SKM-1 treated with dmso at 0.1 percent for 144 hours (cell line): ENCODE data around the gene GPRIN2.

ENCODE experiments used
- DNase-seq: peaks from one replicate; lab custom pipeline; 2025; ENCODE audit not compliant: unreplicated experiment; lab: John Stamatoyannopoulos, UW

Gene GPRIN2

DNA sequence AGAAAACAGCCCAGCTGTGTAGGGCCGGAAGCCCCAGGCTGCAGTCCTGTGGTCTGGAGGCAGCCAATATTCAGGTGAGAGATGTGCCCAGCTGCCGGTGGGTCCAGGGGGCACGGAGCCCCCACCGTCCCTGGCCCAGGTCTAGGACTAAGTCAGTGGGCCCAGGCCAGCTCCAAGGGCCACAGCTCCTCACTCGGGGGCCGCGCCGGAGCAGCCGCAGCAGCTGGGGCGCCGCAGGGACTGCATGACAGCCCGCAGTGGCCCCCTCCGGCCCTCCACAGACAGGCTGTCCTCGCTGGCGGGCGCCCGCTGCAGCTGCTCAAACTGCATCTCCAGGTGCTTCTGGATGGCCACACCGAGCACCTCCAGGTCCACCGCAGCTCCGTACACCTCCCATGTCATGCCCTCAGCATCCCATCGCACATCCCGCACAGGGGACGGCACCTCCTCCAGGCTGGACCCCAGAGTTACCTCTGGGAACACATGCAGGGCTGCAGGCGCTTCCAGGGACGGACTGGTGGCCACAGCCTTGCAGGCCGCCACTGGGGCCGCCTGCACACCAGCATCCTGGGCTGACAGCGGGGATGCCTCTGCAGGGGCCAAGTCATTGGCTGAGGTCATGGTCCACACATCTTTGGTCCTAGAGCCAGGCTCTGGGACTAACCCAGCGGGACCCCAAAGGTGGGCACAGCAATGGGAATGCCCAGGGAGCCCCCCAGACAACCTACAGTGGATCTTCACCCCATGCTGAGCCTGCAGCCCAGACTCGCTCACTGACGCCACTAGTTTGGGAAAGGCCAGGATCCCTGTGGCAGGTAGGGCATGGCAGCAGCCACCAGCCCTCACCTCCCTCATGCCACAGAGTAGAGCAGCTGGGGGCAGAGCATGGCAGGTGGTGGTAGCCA is 7.0 kb downstream of the GPRIN2 start:
- no peak for DNase-seq

DNA sequence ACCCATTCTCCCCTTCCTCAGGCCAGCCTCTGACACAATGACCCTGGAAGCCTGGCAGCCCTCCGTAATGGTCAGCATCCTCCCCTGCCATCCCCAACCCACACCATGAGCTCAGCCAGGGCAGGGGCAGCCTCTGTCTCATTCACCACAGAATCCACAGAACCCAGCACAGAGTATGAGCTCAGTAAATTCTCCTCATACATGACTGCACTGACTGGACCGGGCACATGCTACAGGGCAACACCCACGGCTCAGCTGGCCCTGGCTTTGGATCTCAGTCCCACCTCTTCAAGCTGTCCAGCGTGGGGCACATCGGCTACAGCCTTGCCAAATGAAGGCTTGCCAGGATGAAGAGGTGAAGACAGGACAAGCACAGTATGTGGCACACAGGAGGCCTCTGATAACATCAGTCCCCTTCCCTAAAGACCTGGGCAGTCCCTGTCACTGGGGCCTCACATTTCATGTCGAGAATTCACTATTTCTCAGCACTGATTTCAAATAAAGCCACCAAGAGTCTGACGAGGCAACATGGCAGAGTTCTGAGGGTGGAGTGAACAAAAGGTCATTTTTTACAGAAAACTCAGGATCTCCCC is 7.9 kb downstream of the GPRIN2 start:
- DNase-seq = no peak

DNA sequence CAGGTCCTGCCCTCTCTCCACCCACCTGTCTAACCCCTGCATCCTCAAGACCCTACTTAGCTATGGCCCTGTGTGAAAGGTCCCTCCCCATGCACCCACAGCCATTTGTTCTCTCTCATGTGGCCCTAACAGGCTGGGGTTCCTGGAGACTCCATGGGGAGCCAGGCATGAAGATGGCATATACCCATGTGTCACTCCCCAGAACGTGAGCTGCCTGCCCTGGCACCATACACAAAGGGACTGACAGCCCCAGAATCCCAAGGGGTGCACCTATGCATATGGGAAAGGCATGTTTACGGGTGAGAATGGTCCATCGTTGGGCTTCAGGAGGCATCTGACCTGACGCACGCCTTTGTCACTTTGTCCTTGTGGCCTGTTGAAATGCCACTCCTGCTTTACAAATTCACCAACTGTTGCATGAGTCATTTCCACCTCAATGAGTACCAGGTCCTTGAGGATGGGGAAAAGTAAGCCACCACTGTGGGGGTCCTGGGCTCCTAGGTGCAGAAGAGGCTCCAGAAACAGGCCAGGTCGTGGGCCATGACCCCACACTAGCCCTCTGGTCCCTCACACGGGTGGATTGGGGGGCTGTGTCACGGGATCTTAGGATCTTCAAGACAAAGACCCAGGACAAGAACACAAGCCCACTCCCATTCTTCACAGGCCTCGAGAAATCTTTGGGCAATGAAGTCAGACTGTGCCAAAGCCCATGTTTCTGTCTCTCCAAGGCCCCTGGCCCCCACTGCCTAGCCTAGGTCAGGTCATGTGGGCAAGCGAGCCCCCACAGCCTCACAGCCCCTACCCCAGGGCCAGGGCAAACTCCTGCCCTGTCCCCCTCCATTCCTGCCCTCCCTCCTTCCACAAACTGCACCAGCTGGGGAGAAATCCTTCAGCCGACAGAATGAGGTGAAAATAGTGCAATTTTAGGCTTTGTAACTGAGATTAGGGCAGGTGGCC is 8.6 kb downstream of the GPRIN2 start:
- DNase-seq = no peak

DNA sequence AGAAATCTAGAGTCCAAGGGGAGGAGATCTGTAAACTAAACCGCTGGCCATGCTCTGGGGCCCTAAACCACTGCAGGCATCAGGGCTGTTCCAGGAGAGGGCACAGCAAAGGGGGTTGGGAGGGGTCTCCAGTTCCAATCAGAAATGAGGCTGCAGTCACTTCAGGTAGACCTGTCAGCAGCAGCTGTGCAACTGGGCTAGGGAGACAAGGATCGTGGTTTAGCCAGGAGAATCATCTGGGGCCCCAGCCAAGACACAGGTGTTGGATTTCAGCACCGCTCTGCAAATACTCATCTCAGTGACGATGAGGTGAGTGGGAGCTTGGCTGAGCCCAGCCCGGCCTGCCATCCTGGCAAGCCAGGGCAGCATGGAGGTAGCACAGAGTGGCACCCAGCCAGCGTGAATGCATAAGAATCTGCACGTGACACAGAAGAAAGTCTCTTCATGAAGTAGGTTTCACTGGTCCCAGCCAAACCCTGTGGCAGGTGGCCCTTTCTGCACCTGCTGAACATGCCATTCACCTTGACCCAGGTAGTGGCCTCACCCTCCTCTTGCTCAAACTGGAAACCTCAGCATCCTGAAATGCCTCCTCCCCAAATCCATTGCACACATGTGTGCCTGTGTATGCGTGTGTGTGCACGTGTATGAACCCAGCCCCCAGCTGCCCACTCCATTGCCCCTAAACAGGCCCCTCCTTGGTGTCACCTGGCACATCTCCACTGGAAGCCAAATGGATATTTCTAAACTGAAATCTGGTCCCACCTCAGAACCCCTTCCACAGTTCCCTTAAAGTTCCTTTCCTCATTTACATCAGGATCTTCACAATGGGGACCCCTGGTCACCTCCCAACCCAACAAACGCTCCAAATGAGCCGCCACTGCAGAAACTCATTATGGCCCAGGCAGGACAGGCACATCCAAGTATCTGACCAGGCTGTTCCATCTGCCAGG is 9.6 kb downstream of the GPRIN2 start:
- DNase-seq = no peak

DNA sequence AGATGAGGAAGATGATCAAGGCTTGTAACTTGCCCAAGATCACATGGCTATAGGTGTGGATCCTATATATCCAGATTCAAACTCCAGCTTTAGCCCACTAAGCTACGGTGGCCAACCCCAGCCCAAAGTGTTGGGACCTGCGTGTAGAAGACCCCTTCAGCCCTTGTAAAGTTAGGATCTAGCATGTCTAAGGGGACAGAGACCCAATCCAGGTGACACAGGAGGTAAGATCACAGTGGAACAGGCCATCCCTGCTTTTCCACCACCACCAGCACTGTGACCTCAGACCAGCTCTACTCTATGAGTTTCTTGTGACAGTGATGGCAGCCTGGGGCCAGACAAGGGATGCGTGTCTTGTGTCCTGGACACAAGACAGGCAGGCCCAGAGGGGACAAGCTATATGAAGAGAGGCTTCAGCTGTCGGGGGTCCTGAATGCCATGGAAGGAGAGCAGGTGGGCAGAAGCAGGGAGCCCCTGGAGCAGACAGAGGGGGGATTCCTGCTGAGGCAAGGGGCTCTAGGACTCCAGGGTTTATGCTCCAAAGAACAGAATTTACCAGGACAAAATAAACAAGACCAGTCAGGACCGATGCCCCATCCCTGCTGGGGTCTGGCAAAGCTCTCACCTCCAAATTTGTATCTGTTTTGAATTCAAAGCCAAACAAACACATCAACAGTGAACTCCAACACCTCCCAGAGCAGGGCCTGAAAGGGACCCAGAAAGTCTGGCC is 10.4 kb downstream of the GPRIN2 start:
- no peak for DNase-seq

DNA sequence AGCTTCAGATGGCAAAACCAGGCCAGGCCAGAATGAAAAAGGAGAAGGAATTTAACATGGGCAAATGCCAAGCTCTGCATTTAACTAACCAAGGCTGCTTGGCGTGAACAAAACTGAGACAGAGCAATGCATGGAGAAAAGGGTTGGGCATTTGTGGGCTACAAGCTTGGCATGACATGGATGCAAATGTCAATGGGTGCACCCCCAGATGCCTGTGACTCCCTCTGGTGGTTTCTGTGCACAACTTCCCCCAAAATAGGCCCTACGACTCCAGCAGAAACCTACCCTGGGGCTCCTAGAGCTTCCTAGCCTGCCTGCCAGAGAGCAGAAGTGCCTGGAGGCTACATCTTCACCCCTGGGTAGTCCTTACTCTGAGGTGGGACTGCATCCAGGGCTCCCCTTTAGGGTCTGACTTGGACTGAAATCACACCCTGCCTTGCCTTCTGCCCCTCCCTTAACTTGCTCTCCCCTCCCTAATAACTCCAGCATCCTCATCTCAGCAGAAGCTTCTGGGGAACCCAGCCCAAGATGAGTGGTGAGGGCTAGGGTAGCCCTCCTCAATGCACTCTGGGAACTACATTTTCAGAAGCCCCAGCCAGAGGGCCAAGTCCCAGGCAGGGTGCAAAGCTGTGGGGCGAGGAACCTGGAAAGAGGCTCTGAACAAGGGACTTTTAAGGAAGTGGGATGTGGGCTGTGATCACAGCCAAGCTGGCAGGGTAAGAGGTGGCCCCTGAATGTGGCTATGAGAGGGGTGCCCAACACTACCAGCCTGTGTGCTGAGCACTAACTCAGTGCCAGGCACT is 11.3 kb downstream of the GPRIN2 start:
- DNase-seq = peak; percentile 49

DNA sequence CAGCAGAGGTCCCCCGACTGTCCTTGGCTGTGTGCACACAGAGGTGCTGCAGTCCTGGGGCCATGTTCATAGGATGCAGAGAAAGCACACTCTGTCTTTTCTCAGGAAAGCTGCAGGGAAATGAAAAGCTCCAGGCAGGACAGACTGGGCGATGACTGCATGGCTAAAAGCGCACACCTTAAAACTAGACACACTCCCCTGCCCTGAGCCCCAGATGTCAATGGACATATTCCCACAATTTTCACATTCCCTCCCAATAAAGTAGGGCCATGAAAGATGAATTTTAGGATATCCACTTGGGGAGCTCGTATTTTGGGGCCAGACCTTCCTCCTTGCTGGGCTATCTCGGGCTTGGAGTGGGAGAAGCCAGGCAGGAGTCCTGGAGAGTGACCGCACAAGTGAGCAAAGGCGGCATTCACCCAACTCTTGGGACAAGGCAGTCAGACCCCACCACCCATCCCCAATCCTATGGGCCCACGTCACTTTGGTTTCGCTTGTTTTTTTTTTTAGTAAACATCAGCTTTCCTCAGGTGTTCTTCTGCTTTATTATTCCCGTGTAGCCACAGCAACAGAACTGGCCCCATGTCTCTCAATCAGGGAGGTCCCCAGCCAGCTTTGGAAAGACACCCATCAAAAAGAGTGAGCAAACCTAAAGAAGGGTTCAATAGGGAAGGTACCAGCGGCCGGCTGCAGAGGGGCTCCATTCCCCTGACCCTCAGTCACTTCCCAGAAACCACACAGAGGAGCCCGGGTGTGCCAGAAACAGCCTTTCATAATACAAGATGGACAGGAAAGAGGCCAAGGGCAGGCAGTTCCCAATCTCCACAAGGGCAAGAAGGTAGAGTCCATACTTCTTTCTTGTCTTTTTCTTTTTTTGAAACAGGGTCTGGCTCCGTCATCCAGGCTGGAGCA is 12.7 kb downstream of the GPRIN2 start:
- DNase-seq = no peak

DNA sequence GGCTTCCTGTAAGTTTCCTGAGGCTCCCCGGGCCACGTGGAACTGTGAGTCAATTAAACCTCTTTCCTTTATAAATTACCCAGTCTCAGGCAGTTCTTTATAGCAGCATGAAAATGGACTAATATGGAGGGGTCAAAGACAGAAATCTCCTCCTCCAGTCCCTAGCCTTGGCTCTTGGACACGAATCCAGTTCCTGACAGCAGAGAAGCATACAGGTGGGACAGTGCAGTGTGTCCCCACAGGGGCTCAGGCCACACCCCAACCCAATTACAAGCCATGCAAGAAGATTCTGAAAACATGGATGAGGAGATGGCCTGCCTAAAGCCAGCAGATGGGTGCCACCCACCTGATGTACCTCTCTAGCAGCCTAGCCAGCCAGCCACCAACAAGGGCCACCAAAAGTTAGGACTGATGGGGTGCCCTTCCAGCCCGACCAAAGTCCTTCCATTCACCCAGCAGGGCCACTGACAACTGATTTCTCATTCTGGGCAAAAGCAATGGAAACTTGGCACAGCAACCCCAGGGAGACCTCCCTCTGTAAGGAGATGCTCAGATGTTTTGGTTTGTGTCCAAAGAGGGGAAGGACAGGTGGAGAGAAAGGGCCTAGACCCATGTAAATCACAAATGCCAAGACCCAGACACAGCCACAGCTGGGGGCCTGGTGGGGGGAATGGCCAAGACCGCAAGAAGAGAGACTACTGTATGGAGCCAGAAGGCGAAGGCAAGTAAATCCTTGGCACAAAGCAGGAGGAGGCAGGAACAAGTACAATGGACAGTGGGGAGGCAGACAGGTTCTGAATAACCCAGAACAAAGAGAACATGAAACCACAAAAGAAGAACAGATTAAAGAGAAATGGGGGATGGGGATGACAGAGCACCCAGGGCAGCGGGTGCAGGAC is 13.6 kb downstream of the GPRIN2 start:
- no peak for DNase-seq

DNA sequence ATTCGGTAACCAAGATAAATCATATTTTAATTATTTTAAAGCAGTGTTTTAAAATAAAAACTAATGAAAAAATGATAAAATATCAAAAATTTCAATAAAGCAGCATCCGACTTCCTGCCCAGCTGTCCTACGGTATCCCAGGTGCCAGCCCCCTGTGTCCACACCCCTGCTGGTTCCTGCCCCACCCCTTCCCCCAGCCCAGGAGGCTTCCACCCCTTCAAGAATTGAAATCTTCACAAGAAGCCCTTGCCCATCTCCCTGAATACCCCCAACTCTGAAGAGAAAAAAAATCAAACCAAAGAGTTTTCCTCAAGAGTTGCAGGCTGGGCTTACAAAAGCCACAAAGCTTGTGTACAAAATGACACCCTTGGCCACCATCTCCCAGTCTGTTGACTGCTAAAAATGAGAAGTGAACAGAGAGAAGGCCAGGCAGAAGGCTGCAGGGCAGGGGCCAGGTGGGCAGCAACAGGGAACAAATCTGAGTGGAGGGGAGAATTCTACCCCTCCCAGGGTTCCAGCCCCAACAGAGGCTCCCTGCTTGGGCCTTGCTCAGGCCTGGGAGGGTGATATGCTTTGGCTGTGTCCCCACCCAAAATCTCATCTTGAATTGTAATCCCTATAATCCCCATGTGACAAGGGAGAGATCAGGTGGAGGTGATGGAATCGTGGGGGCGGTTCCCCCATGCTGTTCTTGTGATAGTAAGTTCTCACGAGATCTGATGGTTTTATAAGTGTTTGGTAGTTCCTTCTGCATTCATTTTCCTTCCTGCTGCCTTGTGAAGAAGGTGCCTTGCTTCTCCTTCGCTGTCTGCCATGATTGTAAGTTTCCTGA is 14.5 kb downstream of the GPRIN2 start:
- DNase-seq = no peak

DNA sequence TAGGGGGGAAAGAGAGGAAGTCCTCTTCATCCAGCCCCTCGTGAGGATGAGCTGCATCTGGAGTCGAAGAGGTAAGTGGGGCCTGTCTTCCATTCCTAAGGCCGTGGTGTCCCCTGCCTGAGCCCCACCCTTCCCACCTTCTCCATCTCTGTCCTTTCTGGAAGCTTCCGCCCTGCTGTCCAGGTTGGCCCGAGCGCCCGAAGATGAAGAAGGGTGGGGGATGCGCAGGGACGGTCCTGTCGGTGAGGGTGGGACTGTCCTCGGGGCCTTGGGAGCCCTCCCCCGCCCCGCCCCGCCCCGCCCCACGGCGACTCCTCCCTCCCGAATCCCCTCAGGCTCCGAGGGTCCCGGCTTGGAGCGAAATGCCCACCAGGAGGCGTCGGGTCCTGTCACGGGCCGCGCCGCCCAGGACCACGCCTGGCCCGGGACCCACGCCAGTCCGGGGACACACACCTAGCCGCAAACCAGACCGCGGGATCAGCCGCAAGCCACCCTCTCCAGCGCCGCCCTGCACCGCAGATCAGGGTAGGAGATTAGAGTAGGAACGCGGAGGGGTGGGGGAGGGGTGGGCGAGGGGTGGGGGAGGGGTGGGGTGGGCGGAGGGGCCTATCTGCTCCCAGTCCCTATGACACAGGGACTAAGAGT is 15.3 kb downstream of the GPRIN2 start:
- DNase-seq = no peak

DNA sequence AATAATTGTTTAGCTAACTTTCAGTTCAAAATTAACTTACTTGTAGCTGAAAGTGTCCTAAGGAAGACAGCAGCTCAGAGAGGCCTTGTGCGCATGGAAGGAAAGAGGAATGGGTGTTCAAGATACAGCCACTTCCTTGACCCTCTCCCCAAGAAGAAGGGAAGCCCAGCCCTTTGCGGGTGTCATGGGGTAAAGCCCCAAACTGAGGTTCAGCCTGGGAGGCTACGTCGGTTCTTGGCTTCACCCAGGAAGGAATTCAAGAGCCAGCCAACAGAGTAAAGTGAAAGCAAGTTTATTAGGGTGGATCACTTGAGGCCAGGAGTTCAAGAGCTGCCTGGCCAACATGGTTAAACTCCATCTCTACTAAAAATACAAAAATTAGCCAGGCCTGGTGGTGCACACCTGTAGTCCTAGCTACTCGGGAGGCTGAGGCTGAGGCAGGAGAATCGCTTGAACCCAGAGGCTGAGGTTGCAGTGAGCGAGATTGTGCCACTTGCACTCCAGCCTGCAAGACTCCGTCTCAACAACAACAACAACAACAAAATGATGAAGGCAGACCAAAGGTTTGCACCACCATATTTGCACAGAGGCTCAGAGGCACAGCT is 15.9 kb downstream of the GPRIN2 start:
- no peak for DNase-seq

DNA sequence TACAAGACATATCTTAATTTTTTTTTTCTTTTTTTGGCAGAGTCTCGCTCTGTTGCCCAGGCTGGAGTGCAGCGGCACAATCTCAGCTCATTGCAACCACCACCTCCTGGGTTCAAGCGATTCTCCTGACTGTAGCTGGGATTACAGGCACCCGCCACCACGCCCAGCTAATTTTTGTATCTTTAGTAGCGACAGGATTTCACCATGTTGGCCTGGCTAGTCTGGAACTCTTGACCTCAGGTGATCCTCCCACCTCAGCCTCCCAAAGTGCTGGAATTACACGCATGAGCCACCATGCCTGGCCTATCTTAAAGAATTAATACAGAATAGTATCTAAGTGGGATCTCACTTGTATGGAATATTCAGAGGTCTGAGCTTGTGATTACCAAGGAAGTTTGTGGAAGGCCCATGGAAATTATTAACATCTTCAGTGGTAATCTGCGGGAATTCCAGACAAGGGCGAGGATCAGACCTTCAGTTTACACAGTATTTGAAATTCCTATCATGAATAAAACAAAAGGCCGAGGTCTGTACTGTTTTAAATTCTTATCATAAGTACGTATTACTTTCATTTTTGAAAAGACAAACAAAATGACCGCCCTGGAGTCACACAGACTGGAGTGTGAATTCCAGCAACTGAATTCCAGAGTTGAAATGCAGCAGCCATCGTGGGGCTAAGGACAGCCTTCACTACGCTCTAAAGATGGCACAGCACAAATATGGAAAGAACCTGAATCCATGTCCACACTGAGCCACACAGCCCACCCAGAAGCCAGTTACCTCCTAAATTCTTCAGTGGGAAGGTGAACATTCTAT is 16.7 kb downstream of the GPRIN2 start:
- DNase-seq = no peak

DNA sequence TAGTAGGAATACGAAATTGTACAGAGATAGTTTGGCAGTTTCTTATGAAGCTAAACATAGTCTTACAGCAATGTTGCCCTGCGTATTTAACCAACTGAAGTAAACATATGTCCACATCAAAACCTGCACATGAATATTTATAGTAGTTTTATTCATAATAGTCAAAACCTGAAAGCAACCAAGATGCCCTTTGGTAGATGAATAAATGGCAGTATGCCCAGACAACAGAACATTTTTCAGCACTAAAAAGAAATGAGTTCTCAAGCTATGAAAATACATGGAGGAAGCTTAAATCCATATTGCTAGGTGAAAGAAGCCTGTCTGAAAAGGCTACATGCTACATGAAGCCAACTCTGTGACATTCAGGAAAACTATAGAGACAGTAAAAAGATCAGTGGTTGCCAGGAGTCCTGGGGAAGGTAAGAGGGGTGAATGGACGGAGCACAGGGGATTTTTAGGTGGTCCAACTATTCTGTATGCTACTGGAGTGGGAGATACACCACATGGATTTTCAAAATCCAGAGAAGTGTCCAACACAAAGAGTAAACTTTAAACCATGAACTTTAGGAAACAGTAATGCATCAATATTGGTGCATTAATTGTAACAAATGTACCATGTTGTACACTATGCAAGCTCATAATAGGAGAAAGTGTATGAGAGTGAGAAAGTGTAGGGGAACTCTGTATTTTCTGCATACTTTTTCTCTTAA is 17.6 kb downstream of the GPRIN2 start:
- DNase-seq = no peak

DNA sequence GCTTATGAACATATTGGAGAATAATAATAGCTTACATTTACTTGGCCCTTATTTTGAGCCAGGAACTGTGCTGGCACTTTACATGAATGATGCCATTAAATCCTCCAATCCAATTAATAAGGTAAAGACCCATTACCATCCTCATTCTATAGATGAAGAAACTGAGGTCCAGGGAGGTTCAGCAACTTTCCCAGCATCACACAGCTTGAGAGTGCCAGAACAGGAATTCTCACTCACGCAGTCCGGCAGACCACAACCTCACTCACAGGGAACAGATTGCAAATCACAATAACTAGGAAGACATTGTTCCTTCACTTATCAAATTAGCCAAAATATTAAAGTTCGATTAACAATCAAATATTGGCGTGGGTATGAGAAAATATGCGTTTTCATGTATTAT is 18.3 kb downstream of the GPRIN2 start:
- DNase-seq = no peak
